HepG2 (cell line): ENCODE measurements around the gene STX2. TPM values are rescaled to one million over a fixed set of nuclear protein-coding genes. Genes with fewer than 3 reads are reported as not detected.

Source experiments
- ATAC-seq: fragments of 200-7000 bp; cut with Tn5 transposase; 3 replicates; pipeline ENCODE4 v1.9.1; 2020; ENCODE audit warnings: mild to moderate bottlenecking, moderate library complexity
- BruUV-seq: library from RNA; stranded (reverse); fragments of 400-500 nt; replicated peaks from 2 replicates; lab custom pipeline; 2021; lab: Mats Ljungman, UMichigan
- CTCF ChIA-PET: fragments of 300-600 bp; formaldehyde crosslinking; extraction: SDS; loops from one replicate; lab custom pipeline; 2021; ENCODE audit warnings: low total read pairs, inconsistent platforms, low intra/inter-chr PET ratio; lab: Yijun Ruan, JAX
- POLR2A ChIA-PET: fragments of 350-600 bp; sonication (Branson Sonifier 250); formaldehyde crosslinking; loops from one replicate; lab custom pipeline; 2020; ENCODE audit warnings: antibody characterized with exemption, inconsistent platforms; lab: Yijun Ruan, JAX
- DNase-seq: peaks from one replicate; pipeline ENCODE4 v3.0.0-alpha.2; 2015; ENCODE audit warnings: low spot score
- FAIRE-seq: peaks from 3 replicates; lab custom pipeline; 2011; peaks lifted over from hg19 to GRCh38; lab: Jason Lieb, UNC
- H2AFZ ChIP-seq: one replicate; pipeline ENCODE4 v1.6.1; 2011; ENCODE audit warnings: low read length, inconsistent platforms
- H3K27ac ChIP-seq: fragments of 300-600 bp; 3 replicates; pipeline ENCODE4 v1.8.0; 2011; ENCODE audit warnings: mixed run types, mild to moderate bottlenecking, mixed read lengths, low read length, inconsistent platforms; ENCODE audit not compliant: insufficient read depth; ENCODE audit errors: extremely low read length
- H3K27me3 ChIP-seq, 2 experiments: fragments of 200-600 bp in 1 of 2; 2 replicates in 1 of 2; 3 replicates in 1 of 2; pipeline versions ENCODE4 v1.6.0 to v1.8.0; 2011; ENCODE audit warnings: low read length in 2 of 2, mild to moderate bottlenecking in 2 of 2, moderate library complexity in 2 of 2, inconsistent platforms in 1 of 2; ENCODE audit not compliant: insufficient read depth in 2 of 2, control insufficient read depth in 1 of 2
- H3K36me3 ChIP-seq, 2 experiments: fragments of 200-600 bp in 1 of 2; replicated peaks in 1 of 2; 2 replicates in 1 of 2; 3 replicates in 1 of 2; pipeline versions ENCODE4 v1.5.1 to v1.8.0; 2011; ENCODE audit warnings: low read length in 2 of 2, inconsistent platforms in 1 of 2; ENCODE audit not compliant: insufficient read depth in 2 of 2, control insufficient read depth in 1 of 2
- H3K4me1 ChIP-seq: 2 replicates; pipeline ENCODE4 v1.5.1; 2012; ENCODE audit warnings: low read length, inconsistent platforms; ENCODE audit not compliant: insufficient read depth
- H3K4me2 ChIP-seq: 2 replicates; pipeline ENCODE4 v1.6.0; 2011; ENCODE audit warnings: low read depth, low read length, inconsistent platforms
- H3K4me3 ChIP-seq, 3 experiments: fragments of 200-600 bp in 1 of 3; sonication (generic), shearing (Covaris generic) in 1 of 3; replicated peaks in 1 of 3; 2 replicates each; pipeline ENCODE4 v1.5.1; 2011 to 2016; ENCODE audit warnings: low read length in 3 of 3, inconsistent platforms in 2 of 3, low read depth in 2 of 3, mild to moderate bottlenecking in 2 of 3, control low read depth in 1 of 3, mixed read lengths in 1 of 3; ENCODE audit not compliant: insufficient read depth in 1 of 3
- H3K79me2 ChIP-seq: one replicate; pipeline ENCODE4 v1.6.1; 2011; ENCODE audit warnings: low read length, inconsistent platforms; ENCODE audit not compliant: insufficient read depth
- H3K9ac ChIP-seq: 2 replicates; pipeline ENCODE4 v1.6.0; 2011; ENCODE audit warnings: mild to moderate bottlenecking, low read depth, low read length, inconsistent platforms; ENCODE audit not compliant: insufficient read depth
- H3K9me3 ChIP-seq: 2 replicates; pipeline ENCODE4 v1.5.1; 2012; ENCODE audit warnings: mild to moderate bottlenecking, low read length
- H4K20me1 ChIP-seq: 2 replicates; pipeline ENCODE4 v1.6.0; 2011; ENCODE audit warnings: inconsistent platforms, mild to moderate bottlenecking, low read length, moderate library complexity; ENCODE audit not compliant: insufficient read depth
- CHD4 ChIP-seq: fragments of 200-600 bp; sonication (generic); IDR thresholded peaks from 2 replicates; pipeline ENCODE4 v1.7.0; 2017; ENCODE audit warnings: mild to moderate bottlenecking, low read length, borderline replicate concordance
- CTCF ChIP-seq: sonication (generic); formaldehyde crosslinking; IDR thresholded peaks from 2 replicates; pipeline ENCODE4 v1.5.0; 2020; ENCODE audit warnings: mild to moderate bottlenecking, missing genetic modification reagents, moderate library complexity
- FOXK2 ChIP-seq: fragments of 450-650 bp; IDR thresholded peaks from 2 replicates; pipeline ENCODE4 v1.6.1; 2016
- MLX ChIP-seq: IDR thresholded peaks from 2 replicates; pipeline ENCODE4 v1.6.1; 2016
- SKIL ChIP-seq: sonication (generic); formaldehyde crosslinking; IDR thresholded peaks from 2 replicates; pipeline ENCODE4 v1.8.0; 2022; ENCODE audit warnings: missing genetic modification reagents, mild to moderate bottlenecking, moderate library complexity, borderline replicate concordance
- SNAI1 ChIP-seq: sonication (generic); formaldehyde crosslinking; IDR thresholded peaks from 2 replicates; pipeline ENCODE4 v1.5.0; 2020; ENCODE audit warnings: mild to moderate bottlenecking, missing genetic modification reagents, borderline replicate concordance
- TFDP1 ChIP-seq: IDR thresholded peaks from 2 replicates; pipeline ENCODE4 v1.6.1; 2016; ENCODE audit warnings: missing compliant biosample characterization, missing genetic modification reagents, borderline replicate concordance
- USF2 ChIP-seq, 2 experiments: sonication (generic) in 1 of 2; formaldehyde crosslinking in 1 of 2; IDR thresholded peaks; 2 replicates each; pipeline versions ENCODE4 v1.5.1 to v1.6.1; 2011 to 2020; ENCODE audit warnings: borderline replicate concordance in 1 of 2, low read depth in 1 of 2, low read length in 1 of 2, mild to moderate bottlenecking in 1 of 2, missing genetic modification reagents in 1 of 2, moderate library complexity in 1 of 2
- ZBTB25 ChIP-seq: IDR thresholded peaks from 2 replicates; pipeline ENCODE4 v1.6.1; 2018; ENCODE audit warnings: missing genetic modification reagents
- ZMYM4 ChIP-seq: sonication (generic); formaldehyde crosslinking; IDR thresholded peaks from 2 replicates; pipeline ENCODE4 v1.8.1; 2023; ENCODE audit warnings: mild to moderate bottlenecking, missing genetic modification reagents
- ZNF143 ChIP-seq: sonication (generic); formaldehyde crosslinking; IDR thresholded peaks from 2 replicates; pipeline ENCODE4 v1.4.0; 2020; ENCODE audit warnings: missing genetic modification reagents
- ZNF234 ChIP-seq: sonication (generic); formaldehyde crosslinking; conservative IDR thresholded peaks from 2 replicates; pipeline ENCODE4 v1.5.1; 2020; ENCODE audit warnings: mild to moderate bottlenecking, missing genetic modification reagents
- ZNF607 ChIP-seq: sonication (generic); formaldehyde crosslinking; IDR thresholded peaks from 2 replicates; pipeline ENCODE4 v1.5.1; 2020; ENCODE audit warnings: missing genetic modification reagents, mild to moderate bottlenecking, borderline replicate concordance
- WGBS: methylation state at CpG from one replicate; pipeline ENCODE4 v1.1.6; 2017; ENCODE audit warnings: low lambda C conversion rate; 5-methylcytosine and 5-hydroxymethylcytosine counted together
- in situ Hi-C: cut with HindIII; loops from 2 replicates; pipeline ENCODE4 v1.10.0; 2017; ENCODE audit warnings: low pct_unique_long_range_greater_than_20kb; ENCODE audit not compliant: extremely low pct_ligation_motif_present
- intact Hi-C: fragments of 100-400 bp; cut with micrococcal nuclease; formaldehyde crosslinking; loops from one replicate; pipeline ENCODE4 v1.10.0; 2022; ENCODE audit not compliant: unreplicated experiment
- polyA plus RNA-seq, 8 experiments: library from polyadenylated mRNA; depleted of rRNA in 3 of 8; stranded (reverse) in 7 of 8; unstranded in 1 of 8; fragments of >200 nt; fragmentation: Illumina TruSeq in 4 of 8; extraction: Trizol in 4 of 8; gene quantifications; 2 replicates each; pipeline versions ENCODE4 v1.2.1 to v1.2.3, GENCODE V29; 2011 to 2016; ENCODE audit warnings: low read depth in 4 of 8, missing spikeins in 1 of 8, mixed read lengths in 1 of 8; ENCODE audit not compliant: insufficient read depth in 1 of 8
- total RNA-seq, 5 experiments: library from RNA; depleted of rRNA; stranded (reverse); fragments of >200 nt; fragmentation: Illumina TruSeq; extraction: Trizol; gene quantifications; 2 replicates each; pipeline ENCODE4 v1.2.3, GENCODE V29; 2016; ENCODE audit warnings: low read depth in 1 of 5

STX2 gene
- total and polyA plus RNA-seq, 2 of the 13 experiments (the other 11 are each of a cell fraction or from before 2014, with no cell fraction given), result 13.4 to 25.1 TPM

- Histone ChIP-seq H3K9me3 (no peaks in the 10 kb centered on the region), H3K27me3 (no peaks in the 10 kb centered on the region), H3K79me2 (peaks cover 11% of the 10 kb centered on the region), H3K4me1 (peaks cover 12% of the 10 kb centered on the region), H2AFZ (no peak overlapping the region), H3K4me3 (no peak overlapping the region), H4K20me1 (no peaks in the 10 kb centered on the region), H3K27ac (no peak overlapping the region), H3K36me3 (peaks cover 3 to 31% of the 10 kb centered on the region in 2 experiments), H3K4me2 (no peak overlapping the region), H3K9ac (no peak overlapping the region)
- peak; percentile 33 for DNase-seq
- CTCF ChIA-PET, result interaction anchor here (0.6 to 1.6 kb wide), 2 partner anchors 44 to 278 kb away, joined by 3 to 6 read pairs; no protein-coding TSS in a partner anchor
- in situ Hi-C loops (no loop called here), intact Hi-C loops (no loop called here)
- WGBS, result 77% methylated on average over 17 of the region's 21 CpGs
- no peak for FAIRE-seq
- ATAC-seq, result peak; percentile 98
- BruUV-seq, result no TSS peak
- POLR2A ChIA-PET, result interaction anchor here (1.5 kb wide), 1 partner anchor 52 kb away, joined by 3 read pairs; no protein-coding TSS in a partner anchor
- TF ChIP-seq CTCF (CRISPR knock-in tag), result peak; percentile 89
- no peak for TF ChIP-seq CHD4
- TF ChIP-seq ZMYM4 (CRISPR knock-in tag), result peak; percentile 84
- peak; percentile 98 for TF ChIP-seq MLX
- TF ChIP-seq ZNF607 (CRISPR knock-in tag), result no peak
- TF ChIP-seq TFDP1 (CRISPR knock-in tag), result peak; percentile 90
- TF ChIP-seq SNAI1, result no peak
- no peak for TF ChIP-seq USF2 (IDR thresholded peaks at IDR 0.05; ENCODE audit: low read depth, low read length)
- TF ChIP-seq USF2 (CRISPR knock-in tag; IDR thresholded peaks at IDR 0.05; ENCODE audit: borderline replicate concordance), result peak; percentile 45; the same call in 1 of the 2 replicates
- no peak for TF ChIP-seq ZNF234 (CRISPR knock-in tag)
- TF ChIP-seq SKIL, result no peak
- 0 out of 2 replicates have a peak, but pooled peaks have one; percentile 22 for TF ChIP-seq ZNF143
- no peak for TF ChIP-seq FOXK2
- no peak for TF ChIP-seq ZBTB25 (CRISPR knock-in tag)
Measured at GRCh38 chr12:130826151-130826801, 12.8 kb downstream of the STX2 start.
